ENCODE results near the gene DAPK1.

DAPK1 gene

GRCh38 chr9:87725900-87726709, 228.4 kb downstream of the DAPK1 start, which contains the start of gene CTSL:
Gene CTSL, plus strand, starts transcription at chr9:87726119. Its CDS starts 1,485 bp downstream, at chr9:87727604.
- Histone ChIP-seq H3K79me2 (ENCODE audit: control insufficient read depth, insufficient read depth, low read length, unreplicated experiment) (peaks cover 36% of the 10 kb centered on the region), H2AFZ (ENCODE audit: low read length, unreplicated experiment) (peak within 1 kb of the TSS; percentile 88), H3K27ac (ENCODE audit: low read depth, low read length) (peak within 1 kb of the TSS; percentile 86), H3K4me1 (ENCODE audit: control insufficient read depth, insufficient read depth, low read length, unreplicated experiment) (peaks cover 37% of the 10 kb centered on the region), H3K36me3 (ENCODE audit: insufficient read depth, low read length) (peaks cover 36% of the 10 kb centered on the region), H3K27me3 (ENCODE audit: insufficient read depth, low read length) (no peaks in the 10 kb centered on the region), H3K4me3 (ENCODE audit: low read depth, low read length) (peak within 1 kb of the TSS; percentile 96)

- H3K4me3 ChIP-seq (ENCODE audit: low read depth, low read length) = peak overlapping the region; percentile 96
These were observed 231.6 kb downstream of the DAPK1 start for GRCh38 chr9:87729246-87729645.

GRCh38 chr9:87731321-87731720, 233.7 kb downstream of the DAPK1 start:
- Histone ChIP-seq H3K27ac (ENCODE audit: low read depth, low read length) (no peak overlapping the region), H2AFZ (ENCODE audit: low read length, unreplicated experiment) (no peak overlapping the region), H3K79me2 (ENCODE audit: control insufficient read depth, insufficient read depth, low read length, unreplicated experiment) (peaks cover 33% of the 10 kb centered on the region), H3K4me1 (ENCODE audit: control insufficient read depth, insufficient read depth, low read length, unreplicated experiment) (peaks cover 33% of the 10 kb centered on the region), H3K4me3 (ENCODE audit: low read depth, low read length) (no peak overlapping the region), H3K36me3 (ENCODE audit: insufficient read depth, low read length) (peaks cover 45% of the 10 kb centered on the region), H3K27me3 (ENCODE audit: insufficient read depth, low read length) (no peaks in the 10 kb centered on the region)

More at GRCh38 chr9:87729246-87729645, 231.6 kb downstream of the DAPK1 start:
- Histone ChIP-seq H3K79me2 (ENCODE audit: control insufficient read depth, insufficient read depth, low read length, unreplicated experiment) (peaks cover 36% of the 10 kb centered on the region), H2AFZ (ENCODE audit: low read length, unreplicated experiment) (no peak overlapping the region), H3K36me3 (ENCODE audit: insufficient read depth, low read length) (peaks cover 45% of the 10 kb centered on the region), H3K4me1 (ENCODE audit: control insufficient read depth, insufficient read depth, low read length, unreplicated experiment) (peaks cover 37% of the 10 kb centered on the region), H3K27ac (ENCODE audit: low read depth, low read length) (no peak overlapping the region), H3K27me3 (ENCODE audit: insufficient read depth, low read length) (no peaks in the 10 kb centered on the region)

GRCh38 chr9:87732344-87732743, 234.7 kb downstream of the DAPK1 start:
- Histone ChIP-seq H2AFZ (ENCODE audit: low read length, unreplicated experiment) (no peak overlapping the region), H3K27me3 (ENCODE audit: insufficient read depth, low read length) (no peaks in the 10 kb centered on the region), H3K27ac (ENCODE audit: low read depth, low read length) (no peak overlapping the region), H3K4me3 (ENCODE audit: low read depth, low read length) (no peak overlapping the region), H3K79me2 (ENCODE audit: control insufficient read depth, insufficient read depth, low read length, unreplicated experiment) (peaks cover 23% of the 10 kb centered on the region), H3K4me1 (ENCODE audit: control insufficient read depth, insufficient read depth, low read length, unreplicated experiment) (peaks cover 30% of the 10 kb centered on the region), H3K36me3 (ENCODE audit: insufficient read depth, low read length) (peaks cover 45% of the 10 kb centered on the region)

- H3K4me3 ChIP-seq (ENCODE audit: low read depth, low read length) = no peak overlapping the region
- H3K27ac ChIP-seq (ENCODE audit: low read depth, low read length) = no peak overlapping the region
- H3K27me3 ChIP-seq (ENCODE audit: insufficient read depth, low read length) = no peaks in the 10 kb centered on the region
- H2AFZ ChIP-seq (ENCODE audit: low read length, unreplicated experiment) = no peak overlapping the region
- peaks cover 26% of the 10 kb centered on the region for H3K4me1 ChIP-seq (ENCODE audit: control insufficient read depth, insufficient read depth, low read length, unreplicated experiment)
- peaks cover 41% of the 10 kb centered on the region for H3K36me3 ChIP-seq (ENCODE audit: insufficient read depth, low read length)
- H3K79me2 ChIP-seq (ENCODE audit: control insufficient read depth, insufficient read depth, low read length, unreplicated experiment) = peaks cover 19% of the 10 kb centered on the region
These were observed 235.1 kb downstream of the DAPK1 start for GRCh38 chr9:87732756-87733155.

- Histone ChIP-seq H2AFZ (ENCODE audit: low read length, unreplicated experiment) (no peak overlapping the region), H3K27ac (ENCODE audit: low read depth, low read length) (no peak overlapping the region), H3K27me3 (ENCODE audit: insufficient read depth, low read length) (no peaks in the 10 kb centered on the region)
These were observed 235.8 kb downstream of the DAPK1 start for GRCh38 chr9:87733273-87734052.

GRCh38 chr9:87734106-87734505, 236.4 kb downstream of the DAPK1 start:
- peaks cover 7% of the 10 kb centered on the region for H3K79me2 ChIP-seq (ENCODE audit: control insufficient read depth, insufficient read depth, low read length, unreplicated experiment)
- no peak overlapping the region for H3K27ac ChIP-seq (ENCODE audit: low read depth, low read length)
- H2AFZ ChIP-seq (ENCODE audit: low read length, unreplicated experiment) = no peak overlapping the region
- H3K4me3 ChIP-seq (ENCODE audit: low read depth, low read length) = no peak overlapping the region
- no peaks in the 10 kb centered on the region for H3K27me3 ChIP-seq (ENCODE audit: insufficient read depth, low read length)
- peaks cover 28% of the 10 kb centered on the region for H3K36me3 ChIP-seq (ENCODE audit: insufficient read depth, low read length)
- H3K4me1 ChIP-seq (ENCODE audit: control insufficient read depth, insufficient read depth, low read length, unreplicated experiment) = peaks cover 12% of the 10 kb centered on the region

More at GRCh38 chr9:87733273-87734052, 235.8 kb downstream of the DAPK1 start:
- H3K36me3 ChIP-seq (ENCODE audit: insufficient read depth, low read length) = peaks cover 34% of the 10 kb centered on the region
- no peak overlapping the region for H3K4me3 ChIP-seq (ENCODE audit: low read depth, low read length)
- H3K4me1 ChIP-seq (ENCODE audit: control insufficient read depth, insufficient read depth, low read length, unreplicated experiment) = peaks cover 19% of the 10 kb centered on the region
- peaks cover 12% of the 10 kb centered on the region for H3K79me2 ChIP-seq (ENCODE audit: control insufficient read depth, insufficient read depth, low read length, unreplicated experiment)

GRCh38 chr9:87739546-87739945, 241.9 kb downstream of the DAPK1 start:
- no peak overlapping the region for H3K4me3 ChIP-seq (ENCODE audit: low read depth, low read length)
- H3K36me3 ChIP-seq (ENCODE audit: insufficient read depth, low read length) = no peaks in the 10 kb centered on the region
- no peaks in the 10 kb centered on the region for H3K79me2 ChIP-seq (ENCODE audit: control insufficient read depth, insufficient read depth, low read length, unreplicated experiment)
- no peaks in the 10 kb centered on the region for H3K27me3 ChIP-seq (ENCODE audit: insufficient read depth, low read length)
- no peak overlapping the region for H3K27ac ChIP-seq (ENCODE audit: low read depth, low read length)
- H3K4me1 ChIP-seq (ENCODE audit: control insufficient read depth, insufficient read depth, low read length, unreplicated experiment) = peaks cover 14% of the 10 kb centered on the region
- no peak overlapping the region for H2AFZ ChIP-seq (ENCODE audit: low read length, unreplicated experiment)

GRCh38 chr9:87740209-87740608, 242.5 kb downstream of the DAPK1 start:
- H3K36me3 ChIP-seq (ENCODE audit: insufficient read depth, low read length) = no peaks in the 10 kb centered on the region
- no peak overlapping the region for H2AFZ ChIP-seq (ENCODE audit: low read length, unreplicated experiment)
- H3K27me3 ChIP-seq (ENCODE audit: insufficient read depth, low read length) = no peaks in the 10 kb centered on the region
- H3K4me1 ChIP-seq (ENCODE audit: control insufficient read depth, insufficient read depth, low read length, unreplicated experiment) = peaks cover 14% of the 10 kb centered on the region
- H3K4me3 ChIP-seq (ENCODE audit: low read depth, low read length) = no peak overlapping the region
- no peak overlapping the region for H3K27ac ChIP-seq (ENCODE audit: low read depth, low read length)
- no peaks in the 10 kb centered on the region for H3K79me2 ChIP-seq (ENCODE audit: control insufficient read depth, insufficient read depth, low read length, unreplicated experiment)

GRCh38 chr9:87741326-87741725, 243.7 kb downstream of the DAPK1 start:
- Histone ChIP-seq H3K27ac (ENCODE audit: low read depth, low read length) (no peak overlapping the region), H2AFZ (ENCODE audit: low read length, unreplicated experiment) (peak overlapping the region; percentile 33)

More at GRCh38 chr9:87741326-87741725, 243.7 kb downstream of the DAPK1 start:
- H3K4me3 ChIP-seq (ENCODE audit: low read depth, low read length) = no peak overlapping the region
- peaks cover 14% of the 10 kb centered on the region for H3K4me1 ChIP-seq (ENCODE audit: control insufficient read depth, insufficient read depth, low read length, unreplicated experiment)
- H3K36me3 ChIP-seq (ENCODE audit: insufficient read depth, low read length) = no peaks in the 10 kb centered on the region
- no peaks in the 10 kb centered on the region for H3K79me2 ChIP-seq (ENCODE audit: control insufficient read depth, insufficient read depth, low read length, unreplicated experiment)
- H3K27me3 ChIP-seq (ENCODE audit: insufficient read depth, low read length) = no peaks in the 10 kb centered on the region

All from ACC112 (cell line).